ENCODE results near the gene ZNF839. TPM values are rescaled to one million over a fixed set of nuclear protein-coding genes. Genes with fewer than 3 reads are reported as not detected.
A peak's percentile ranks its signal among the peaks of the same experiment; 100 is the strongest.
"Not testable (repeated sequence)": the region's sequence is repeated elsewhere in the genome, so short reads cannot be mapped to it uniquely, and the experiment has no call there.

ZNF839 gene
- 6.7 and 9.4 TPM in 2 replicates for polyA plus RNA-seq (2014; cell fraction: cytosol; rRNA removed)
- polyA plus RNA-seq (2014; cell fraction: nucleus; rRNA removed) = 13.2 and 14.4 TPM in 2 replicates

- DNase-seq (ENCODE audit: low spot score) = peak; percentile 80
These were observed at the start of gene ZNF839 for GRCh38 chr14:102319351-102320032. Gene ZNF839 (plus strand): TSS chr14:102319746. CDS start chr14:102319766, 20 bp downstream.

DNA sequence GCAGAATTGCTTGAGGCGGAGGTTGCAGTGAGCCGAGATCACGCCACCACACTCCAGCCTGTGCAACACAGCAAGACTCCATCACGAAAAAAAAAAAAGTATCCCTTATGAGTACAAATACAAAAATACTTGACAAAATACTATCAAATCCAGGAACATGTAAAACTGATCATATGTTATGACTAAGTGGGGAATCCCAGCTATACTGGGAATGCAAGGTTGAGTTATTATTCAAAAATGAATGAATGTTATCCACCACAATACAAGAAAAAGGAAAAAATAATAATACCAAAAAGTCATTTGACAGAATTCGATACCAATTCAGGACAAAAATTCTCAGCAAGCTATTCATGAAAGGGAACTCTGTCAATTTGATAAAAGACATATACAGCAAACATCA, 47.2 kb upstream of the ZNF839 start:
- DNase-seq (ENCODE audit: low spot score) = no peak

DNA sequence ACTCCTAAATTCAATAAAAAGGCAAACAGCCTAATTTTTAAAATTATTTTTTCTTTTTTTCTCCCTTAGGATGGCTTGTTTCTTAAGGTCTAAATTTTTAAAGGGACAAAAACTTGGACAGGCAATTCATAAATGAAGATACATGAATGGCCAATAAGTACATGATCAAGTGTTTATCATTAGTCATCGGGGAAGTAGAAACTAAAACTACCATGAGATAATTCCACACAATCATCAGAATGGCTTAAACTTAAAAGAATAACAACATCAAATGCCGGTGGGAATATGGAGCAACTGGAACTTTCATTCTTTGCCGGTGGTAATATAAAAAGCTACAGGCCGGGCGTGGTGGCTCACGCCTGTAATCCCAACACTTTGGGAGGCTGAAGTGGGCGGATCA, 43.7 kb upstream of the ZNF839 start:
- no peak for DNase-seq (ENCODE audit: low spot score)

DNA sequence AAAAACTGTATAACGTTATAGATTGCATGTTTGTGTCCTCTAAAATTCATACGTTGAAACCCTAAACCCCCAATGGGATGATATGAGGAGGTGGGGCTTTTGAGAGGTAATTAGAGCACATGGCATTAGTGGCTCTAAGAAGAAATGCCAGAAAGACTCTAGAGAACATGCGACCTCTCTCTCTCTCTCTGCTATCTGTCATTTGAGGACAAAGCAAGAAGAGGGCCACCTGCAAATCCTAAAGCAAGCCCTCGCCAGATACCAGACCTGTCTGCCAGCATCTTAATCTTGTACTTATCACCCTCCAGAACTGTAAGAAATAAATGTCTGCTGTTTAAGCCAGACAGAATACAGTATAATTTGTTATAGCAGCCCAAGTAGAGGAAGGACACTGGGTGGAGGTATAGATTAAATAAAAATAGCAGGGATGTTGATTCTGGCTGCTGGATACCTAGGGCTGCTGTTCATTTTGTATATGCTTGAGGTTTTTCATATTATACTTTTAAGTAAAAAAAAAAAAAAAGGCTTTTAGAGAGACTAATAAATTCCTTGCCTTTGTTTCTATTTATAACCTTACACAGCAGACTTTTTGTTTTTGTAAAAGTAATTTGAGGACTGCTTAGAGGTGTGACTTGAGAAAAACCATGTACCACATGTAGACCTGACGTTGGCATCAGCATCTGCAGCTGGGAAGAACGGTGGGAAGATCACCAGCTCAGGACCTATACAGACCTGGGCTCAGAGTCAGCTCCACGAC, 41.5 kb upstream of the ZNF839 start:
- DNase-seq (ENCODE audit: low spot score) = peak; percentile 58

DNA sequence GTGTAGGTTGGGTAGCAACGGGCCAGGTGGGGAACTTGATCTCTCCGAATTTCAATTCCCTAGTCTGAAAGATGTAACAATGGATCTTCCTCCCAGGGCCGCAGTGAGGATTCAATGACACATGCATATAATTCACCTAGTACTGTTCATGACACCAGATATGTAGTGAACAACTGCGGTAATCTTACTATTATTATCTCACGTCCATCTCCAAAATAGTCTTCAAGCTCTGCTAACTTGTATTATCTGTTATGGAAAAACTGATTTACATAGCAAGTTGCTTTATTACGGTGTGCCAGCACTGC, 41.0 kb upstream of the ZNF839 start:
- DNase-seq (ENCODE audit: low spot score) = no peak

DNA sequence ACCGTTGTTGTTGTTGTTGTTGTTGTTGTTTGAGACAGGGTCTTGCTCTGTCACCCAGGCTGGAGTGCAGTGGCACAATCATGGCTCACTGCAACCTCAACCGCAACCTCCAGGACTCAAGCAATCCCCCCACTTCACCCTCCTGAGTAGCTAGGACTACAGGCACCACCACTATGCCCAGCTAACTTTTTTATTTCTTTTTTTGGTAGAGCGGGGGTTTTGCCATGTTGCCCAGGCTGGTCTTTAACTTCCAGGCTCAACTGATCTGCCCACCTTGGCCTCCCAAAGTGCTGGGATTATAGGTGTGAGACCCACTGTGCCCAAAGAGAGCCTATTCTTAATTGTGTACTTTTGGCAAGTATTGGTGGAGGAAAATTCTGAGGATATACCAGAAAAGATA, 40.3 kb upstream of the ZNF839 start:
- DNase-seq (ENCODE audit: low spot score) = no peak

DNA sequence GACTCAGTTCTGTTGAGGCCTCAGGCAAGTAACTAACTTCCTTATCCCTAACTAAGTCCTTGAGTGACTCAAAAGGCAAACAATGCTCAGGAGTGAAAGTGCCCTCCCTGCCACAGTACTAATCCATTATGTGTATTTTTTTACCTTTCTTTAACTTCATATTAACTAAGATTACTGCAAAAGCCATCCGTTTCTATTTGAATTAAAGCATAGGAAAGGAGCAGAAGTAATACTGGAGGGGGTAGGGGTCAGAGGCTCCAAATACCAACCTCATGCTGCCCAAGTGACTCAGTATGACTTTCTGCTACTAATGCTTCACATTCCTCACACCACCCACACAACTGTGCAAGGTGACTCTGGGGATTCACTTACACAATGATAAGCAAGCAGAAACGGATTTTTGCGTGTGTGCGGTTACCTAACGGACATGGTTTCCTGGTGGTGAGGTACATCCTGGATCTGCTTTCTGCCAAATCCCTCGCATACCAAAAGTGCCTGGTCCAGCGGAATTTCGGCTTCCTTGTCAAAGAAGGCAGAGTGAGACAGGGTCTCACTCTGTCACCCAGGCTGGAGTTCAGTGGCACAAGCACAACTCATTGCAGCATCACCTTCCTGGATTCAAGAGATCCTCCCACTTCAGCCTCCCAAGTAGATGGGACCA, 39.7 kb upstream of the ZNF839 start:
- no peak for DNase-seq (ENCODE audit: low spot score)

DNA sequence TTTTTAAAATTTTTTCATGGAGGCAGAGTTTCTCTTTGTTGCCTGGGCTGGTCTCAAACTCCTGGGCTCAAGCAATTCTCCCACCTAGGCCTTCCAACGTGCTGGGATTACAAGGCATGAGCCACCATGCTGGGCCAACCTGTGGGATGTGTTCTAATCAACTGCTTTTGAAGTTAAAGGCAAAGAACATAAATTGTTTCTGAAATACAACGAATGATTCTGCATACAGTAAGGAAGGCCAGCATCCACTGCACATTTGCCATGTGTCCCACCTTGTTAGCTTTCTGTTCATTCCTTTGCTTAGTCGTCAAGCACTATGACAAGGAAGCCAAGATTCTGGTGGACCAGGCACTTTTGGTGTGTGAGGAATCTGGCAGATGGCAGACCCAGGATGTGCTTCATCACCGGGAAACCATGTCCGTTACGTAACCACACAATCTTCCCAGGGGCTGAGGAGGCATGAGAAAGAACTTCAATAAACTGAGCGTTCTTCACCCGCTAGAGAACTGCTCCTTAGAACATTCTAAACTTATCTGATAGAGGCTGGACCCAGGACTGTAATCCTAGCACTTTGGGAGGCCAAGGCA, 39.1 kb upstream of the ZNF839 start:
- DNase-seq (ENCODE audit: low spot score) = no peak

GRCh38 chr14:102282751-102283465, 36.6 kb upstream of the ZNF839 start:
- DNase-seq (ENCODE audit: low spot score) = no peak

- no peak for DNase-seq (ENCODE audit: low spot score)
These were observed 35.9 kb upstream of the ZNF839 start for GRCh38 chr14:102283631-102284129.

- no peak for DNase-seq (ENCODE audit: low spot score)
These were observed 34.4 kb upstream of the ZNF839 start for GRCh38 chr14:102285106-102285505.

GRCh38 chr14:102288139-102288538, 31.4 kb upstream of the ZNF839 start:
- no peak for DNase-seq (ENCODE audit: low spot score)

GRCh38 chr14:102292441-102292840, 27.1 kb upstream of the ZNF839 start:
- no peak for DNase-seq (ENCODE audit: low spot score)

DNA sequence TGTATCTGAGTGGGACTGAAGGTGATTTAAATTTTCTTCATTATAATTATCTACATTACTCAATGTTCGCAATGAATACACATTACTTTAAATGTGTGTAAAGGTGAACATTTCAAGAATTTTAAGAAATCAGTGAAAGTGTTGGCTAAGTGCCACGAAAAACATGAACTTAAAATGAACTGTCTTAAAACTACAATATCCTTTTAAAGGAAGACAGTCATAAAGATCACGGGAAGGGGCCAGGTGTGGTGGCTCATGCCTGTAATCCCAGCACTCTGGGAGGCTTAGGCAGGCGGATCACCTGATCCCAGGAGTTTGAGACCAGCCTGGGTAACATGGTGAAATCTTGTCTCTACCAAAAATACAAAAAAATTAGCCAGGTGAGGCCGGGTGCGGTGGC, 25.8 kb upstream of the ZNF839 start:
- no peak for DNase-seq (ENCODE audit: low spot score)

DNA sequence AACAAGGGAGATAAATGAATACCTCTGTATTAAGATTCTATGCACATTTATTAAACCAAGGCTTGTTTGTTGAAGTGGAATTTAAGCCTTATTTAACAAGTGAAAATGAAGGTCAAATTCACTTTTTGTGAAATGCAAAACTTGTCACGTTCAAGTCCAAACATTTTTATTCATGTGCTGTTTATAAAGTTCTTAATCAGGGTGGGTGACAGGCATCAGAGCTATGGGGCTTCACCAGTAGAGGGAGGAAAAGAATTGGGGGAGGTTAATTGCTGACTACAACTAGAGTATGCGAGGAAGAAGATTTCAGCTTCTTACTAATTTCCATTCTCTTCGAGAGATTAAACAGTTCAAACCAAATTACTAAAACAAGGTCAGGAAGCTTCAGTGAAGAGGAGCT, 24.3 kb upstream of the ZNF839 start:
- no peak for DNase-seq (ENCODE audit: low spot score)

DNA sequence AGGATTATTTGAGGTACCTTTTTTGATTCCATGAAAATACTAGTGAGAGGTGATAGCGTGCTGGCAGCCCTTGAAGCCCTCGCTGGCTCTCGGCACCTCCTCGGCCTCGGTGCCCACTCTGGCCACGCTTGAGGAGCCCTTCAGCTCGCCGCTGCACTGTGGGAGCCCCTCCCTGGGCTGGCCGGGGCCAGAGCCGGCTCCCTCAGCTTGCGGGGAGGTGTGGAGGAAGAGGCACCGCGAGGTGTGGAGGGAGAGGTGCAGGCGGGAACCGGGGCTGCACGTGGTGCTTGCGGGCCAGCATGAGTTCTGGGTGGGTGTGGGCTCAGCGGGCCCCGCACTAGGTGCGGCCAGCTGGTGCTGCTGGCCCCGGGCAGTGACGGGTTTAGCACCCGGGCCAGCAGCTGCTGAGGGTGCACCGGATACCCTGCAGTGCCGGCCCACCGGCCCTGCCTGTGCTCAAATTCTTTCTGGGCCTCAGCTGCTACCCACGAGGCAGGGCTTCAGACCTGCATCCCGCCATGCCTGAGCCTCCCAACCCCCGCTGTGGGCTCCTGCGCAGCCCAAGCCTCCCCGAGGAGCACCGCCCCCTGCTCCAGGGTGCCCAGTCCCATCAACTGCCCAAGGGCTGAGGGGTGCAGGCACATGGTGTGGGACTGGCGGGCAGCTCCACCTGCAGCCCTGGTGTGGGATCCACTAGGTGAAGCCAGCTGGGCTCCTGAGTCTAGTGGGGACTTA, 21.9 kb upstream of the ZNF839 start:
- no peak for DNase-seq (ENCODE audit: low spot score)

- DNase-seq (ENCODE audit: low spot score) = not testable (repeated sequence)
These were observed 21.1 kb upstream of the ZNF839 start for GRCh38 chr14:102298303-102299070.

DNA sequence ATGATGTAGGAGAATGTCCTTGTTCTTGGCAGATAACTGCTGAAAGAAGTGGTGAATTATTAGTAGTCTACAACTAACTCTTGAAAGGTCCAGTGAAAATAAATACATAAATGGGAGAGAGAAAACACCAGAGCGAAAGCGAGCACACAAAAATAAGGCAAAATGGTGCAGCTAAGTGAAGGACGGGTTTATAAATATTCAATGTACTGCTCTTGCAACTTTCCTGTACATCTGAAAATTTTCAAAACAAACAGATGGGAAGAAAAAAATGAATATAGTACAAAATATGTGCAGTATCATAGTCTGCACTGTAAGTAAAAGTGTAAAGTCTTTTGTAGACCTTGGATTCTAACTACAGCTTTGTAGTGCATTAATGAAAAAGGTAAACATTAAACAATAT, 15.9 kb upstream of the ZNF839 start:
- no peak for DNase-seq (ENCODE audit: low spot score)

GRCh38 chr14:102304611-102305506, 14.7 kb upstream of the ZNF839 start, which contains the start of gene MOK:
Gene MOK (minus strand): TSS chr14:102305164. CDS start chr14:102304968, 196 bp downstream.
- DNase-seq (ENCODE audit: low spot score) = peak; percentile 89

Measured in SK-N-DZ (cell line).